H9 (cell line): ENCODE results near the gene CRY2. TPM values are rescaled to one million over a fixed set of nuclear protein-coding genes. Genes with fewer than 3 reads are reported as not detected.
"Not testable (repeated sequence)": the region's sequence is repeated elsewhere in the genome, so short reads cannot be mapped to it uniquely, and the experiment has no call there.

Source experiments
- DNase-seq: peaks from one replicate; pipeline ENCODE4 v3.0.0-alpha.2; 2017
- H2AFZ ChIP-seq: one replicate; pipeline ENCODE4 v1.6.1; 2013; ENCODE audit warnings: mild to moderate bottlenecking, low read length, control low read depth, moderate library complexity
- H2AK5ac ChIP-seq: 2 replicates; pipeline ENCODE4 v1.6.1; 2013; ENCODE audit warnings: low read length, control low read depth, mixed read lengths; ENCODE audit not compliant: insufficient read length
- H2BK120ac ChIP-seq: one replicate; pipeline ENCODE4 v1.6.1; 2013; ENCODE audit warnings: low read depth, mild to moderate bottlenecking, low read length, control low read depth, inconsistent platforms; ENCODE audit not compliant: poor library complexity, severe bottlenecking
- H2BK12ac ChIP-seq: 2 replicates; pipeline ENCODE4 v1.6.1; 2013; ENCODE audit warnings: low read length, control low read depth, mixed read lengths, low read depth; ENCODE audit not compliant: insufficient read length
- H2BK15ac ChIP-seq: 2 replicates; pipeline ENCODE4 v1.6.1; 2013; ENCODE audit warnings: low read depth, low read length, control low read depth
- H2BK20ac ChIP-seq: one replicate; pipeline ENCODE4 v1.6.1; 2013; ENCODE audit warnings: low read depth, mild to moderate bottlenecking, low read length, control low read depth, inconsistent platforms; ENCODE audit not compliant: poor library complexity, severe bottlenecking
- H2BK5ac ChIP-seq: 2 replicates; pipeline ENCODE4 v1.6.1; 2013; ENCODE audit warnings: low read length, control low read depth, mixed read lengths; ENCODE audit not compliant: insufficient read length
- H3K14ac ChIP-seq: 2 replicates; pipeline ENCODE4 v1.6.1; 2013; ENCODE audit warnings: low read length, control low read depth; ENCODE audit not compliant: insufficient read depth
- H3K18ac ChIP-seq: 2 replicates; pipeline ENCODE4 v1.6.1; 2013; ENCODE audit warnings: low read depth, mild to moderate bottlenecking, mixed read lengths, low read length, control low read depth; ENCODE audit not compliant: insufficient read length
- H3K23ac ChIP-seq: 2 replicates; pipeline ENCODE4 v1.6.1; 2013; ENCODE audit warnings: low read length, control low read depth, mixed read lengths, low read depth; ENCODE audit not compliant: insufficient read length
- H3K23me2 ChIP-seq: 2 replicates; pipeline ENCODE4 v1.6.1; 2013; ENCODE audit warnings: low read depth, mild to moderate bottlenecking, mixed read lengths, low read length, control low read depth; ENCODE audit not compliant: insufficient read length, poor library complexity, severe bottlenecking
- H3K27ac ChIP-seq: 2 replicates; pipeline ENCODE4 v1.5.1; 2013; ENCODE audit warnings: low read length, control low read depth, mixed read lengths, low read depth; ENCODE audit not compliant: insufficient read length
- H3K27me3 ChIP-seq: 2 replicates; pipeline ENCODE4 v1.6.1; 2013; ENCODE audit warnings: low read length, control low read depth, inconsistent platforms; ENCODE audit not compliant: insufficient read depth
- H3K4ac ChIP-seq: 2 replicates; pipeline ENCODE4 v1.6.1; 2013; ENCODE audit warnings: low read depth, mild to moderate bottlenecking, control low read depth, inconsistent platforms, low read length, moderate library complexity
- H3K4me1 ChIP-seq: 2 replicates; pipeline ENCODE4 v1.6.1; 2013; ENCODE audit warnings: low read length, control low read depth, inconsistent platforms; ENCODE audit not compliant: insufficient read depth
- H3K4me2 ChIP-seq: 2 replicates; pipeline ENCODE4 v1.6.1; 2013; ENCODE audit warnings: low read length, control low read depth, mixed read lengths; ENCODE audit not compliant: insufficient read length, insufficient read depth
- H3K56ac ChIP-seq: 2 replicates; pipeline ENCODE4 v1.6.1; 2013; ENCODE audit warnings: low read depth, mild to moderate bottlenecking, mixed read lengths, low read length, control low read depth; ENCODE audit not compliant: insufficient read length
- H3K79me1 ChIP-seq: 2 replicates; pipeline ENCODE4 v1.6.1; 2013; ENCODE audit warnings: low read depth, mild to moderate bottlenecking, moderate library complexity, low read length, control low read depth, inconsistent platforms; ENCODE audit not compliant: insufficient read depth, poor library complexity, severe bottlenecking
- H3K79me2 ChIP-seq: 2 replicates; pipeline ENCODE4 v1.6.1; 2013; ENCODE audit warnings: low read length, control low read depth, inconsistent platforms; ENCODE audit not compliant: insufficient read depth
- H3K9ac ChIP-seq: 2 replicates; pipeline ENCODE4 v1.6.1; 2013; ENCODE audit warnings: low read length, control low read depth, mixed read lengths; ENCODE audit not compliant: insufficient read length; ENCODE audit errors: extremely low read depth
- H3K9me3 ChIP-seq: one replicate; pipeline ENCODE4 v1.6.1; 2013; ENCODE audit warnings: low read depth, low read length, inconsistent platforms; ENCODE audit not compliant: control insufficient read depth
- H3T11ph ChIP-seq: one replicate; pipeline ENCODE4 v1.6.1; 2013; ENCODE audit warnings: mild to moderate bottlenecking, low read length, control low read depth, inconsistent platforms
- H4K20me1 ChIP-seq: one replicate; pipeline ENCODE4 v1.6.1; 2013; ENCODE audit not compliant: control insufficient read depth, insufficient read length, insufficient read depth
- H4K5ac ChIP-seq: 2 replicates; pipeline ENCODE4 v1.6.1; 2013; ENCODE audit warnings: low read depth, mild to moderate bottlenecking, mixed read lengths, low read length, control low read depth; ENCODE audit not compliant: insufficient read length
- H4K8ac ChIP-seq: replicated peaks from 2 replicates; pipeline ENCODE4 v1.6.1; 2013; ENCODE audit warnings: low read length, control low read depth, mixed read lengths, low read depth; ENCODE audit not compliant: insufficient read length
- H4K91ac ChIP-seq: 2 replicates; pipeline ENCODE4 v1.6.1; 2013; ENCODE audit warnings: low read depth, mild to moderate bottlenecking, moderate library complexity, mixed read lengths, low read length, control low read depth; ENCODE audit not compliant: insufficient read length
- H3K27ac Mint-ChIP-seq, 3 experiments: 2 replicates in 2 of 3; 3 replicates in 1 of 3; pipeline ENCODE4 v1.8.0; 2020 to 2021; ENCODE audit warnings: mixed read lengths in 3 of 3, mild to moderate bottlenecking in 1 of 3, moderate library complexity in 1 of 3
- H3K27me3 Mint-ChIP-seq: 2 replicates; pipeline ENCODE4 v1.8.0; 2021; ENCODE audit warnings: low read depth, mild to moderate bottlenecking, moderate library complexity, mixed read lengths
- H3K36me3 Mint-ChIP-seq, 3 experiments: 2 replicates in 2 of 3; 3 replicates in 1 of 3; pipeline ENCODE4 v1.8.0; 2020 to 2021; ENCODE audit warnings: low read depth in 3 of 3, mixed read lengths in 3 of 3; ENCODE audit not compliant: insufficient read depth in 1 of 3
- H3K4me1 Mint-ChIP-seq, 2 experiments: 2 replicates each; pipeline ENCODE4 v1.8.0; 2020; ENCODE audit warnings: mixed read lengths in 2 of 2
- H3K4me3 Mint-ChIP-seq, 2 experiments: 2 replicates in 1 of 2; 3 replicates in 1 of 2; pipeline ENCODE4 v1.8.0; 2020 to 2021; ENCODE audit warnings: mild to moderate bottlenecking in 2 of 2, mixed read lengths in 2 of 2, moderate library complexity in 1 of 2
- H3K9me3 Mint-ChIP-seq, 2 experiments: 2 replicates in 1 of 2; 3 replicates in 1 of 2; pipeline ENCODE4 v1.8.0; 2020; ENCODE audit warnings: mild to moderate bottlenecking in 2 of 2, mixed read lengths in 2 of 2, moderate library complexity in 1 of 2
- WGBS: extraction: QIAGEN DNeasy Blood & Tissue Kit; methylation state at CpG from one replicate; pipeline ENCODE4 v1.1.7; 2013; ENCODE audit warnings: missing lambda C conversion rate, low lambda C conversion rate, mixed read lengths; ENCODE audit not compliant: insufficient read length; ENCODE audit errors: extremely low coverage; 5-methylcytosine and 5-hydroxymethylcytosine counted together
- total RNA-seq: library from RNA; stranded (reverse); gene quantifications from 2 replicates; pipeline ENCODE4 v1.2.1, GENCODE V29; 2021
- TF ChIP-seq, protein P1 (sequence below): fragments of 200-600 bp; sonication (generic); conservative IDR thresholded peaks from 3 replicates; pipeline ENCODE4 v1.8.0; 2021; ENCODE audit warnings: antibody characterized with exemption, mild to moderate bottlenecking

CRY2 gene
- total RNA-seq, 1 experiment from 2014 or later = 14.4 TPM

GRCh38 chr11:45899448-45900174 lies 52.3 kb downstream of the CRY2 start:
- Histone ChIP-seq H4K8ac (no peak overlapping the region), H2BK120ac (no peak overlapping the region), H2BK12ac (no peak overlapping the region), H3K79me2 (no peaks in the 10 kb centered on the region), H3K9ac (no peak overlapping the region), H3K23me2 (peaks cover 10% of the 10 kb centered on the region), H4K20me1 (no peaks in the 10 kb centered on the region), H4K5ac (no peak overlapping the region), H2BK5ac (no peak overlapping the region), H3K4ac (no peak overlapping the region), H3K56ac (no peak overlapping the region), H2BK15ac (no peak overlapping the region), H3K4me2 (peak overlapping the region; percentile 41), H3K27me3 (no peaks in the 10 kb centered on the region; the same call in 1 of the 2 replicates), H4K91ac (no peak overlapping the region), H2BK20ac (no peak overlapping the region), H3K27ac (no peak overlapping the region), H3K18ac (peak overlapping the region; percentile 58), H3K4me1 (no peaks in the 10 kb centered on the region), H3K14ac (peak overlapping the region; percentile 70; the same call in 1 of the 2 replicates), H3T11ph (no peak overlapping the region), H2AFZ (no peak overlapping the region), H3K23ac (no peak overlapping the region), H3K9me3 (no peaks in the 10 kb centered on the region), H2AK5ac (no peak overlapping the region), H3K79me1 (no peaks in the 10 kb centered on the region)
- peaks cover 15 to 32% of the 10 kb centered on the region in 2 experiments for H3K4me1 Mint-ChIP-seq
- TF ChIP-seq, protein P1, sequence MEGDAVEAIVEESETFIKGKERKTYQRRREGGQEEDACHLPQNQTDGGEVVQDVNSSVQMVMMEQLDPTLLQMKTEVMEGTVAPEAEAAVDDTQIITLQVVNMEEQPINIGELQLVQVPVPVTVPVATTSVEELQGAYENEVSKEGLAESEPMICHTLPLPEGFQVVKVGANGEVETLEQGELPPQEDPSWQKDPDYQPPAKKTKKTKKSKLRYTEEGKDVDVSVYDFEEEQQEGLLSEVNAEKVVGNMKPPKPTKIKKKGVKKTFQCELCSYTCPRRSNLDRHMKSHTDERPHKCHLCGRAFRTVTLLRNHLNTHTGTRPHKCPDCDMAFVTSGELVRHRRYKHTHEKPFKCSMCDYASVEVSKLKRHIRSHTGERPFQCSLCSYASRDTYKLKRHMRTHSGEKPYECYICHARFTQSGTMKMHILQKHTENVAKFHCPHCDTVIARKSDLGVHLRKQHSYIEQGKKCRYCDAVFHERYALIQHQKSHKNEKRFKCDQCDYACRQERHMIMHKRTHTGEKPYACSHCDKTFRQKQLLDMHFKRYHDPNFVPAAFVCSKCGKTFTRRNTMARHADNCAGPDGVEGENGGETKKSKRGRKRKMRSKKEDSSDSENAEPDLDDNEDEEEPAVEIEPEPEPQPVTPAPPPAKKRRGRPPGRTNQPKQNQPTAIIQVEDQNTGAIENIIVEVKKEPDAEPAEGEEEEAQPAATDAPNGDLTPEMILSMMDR = no peak
- H3K27ac Mint-ChIP-seq = peak overlapping the region in 2 of 3 experiments; percentile 63 to 88; a peak in 2 of 7 replicates
- H3K4me3 Mint-ChIP-seq = peak overlapping the region; percentile 64 to 78
- H3K27me3 Mint-ChIP-seq = peaks cover 6% of the 10 kb centered on the region
- peak; percentile 94 for DNase-seq
- no peaks in the 10 kb centered on the region for H3K9me3 Mint-ChIP-seq
- peaks cover 2 to 33% (median 17%) of the 10 kb centered on the region in 3 experiments for H3K36me3 Mint-ChIP-seq
- no CpG with 5 or more reads among the region's 62 CpGs for WGBS

- H2BK20ac ChIP-seq, H4K91ac ChIP-seq, H3T11ph ChIP-seq, H3K18ac ChIP-seq, H3K27ac Mint-ChIP-seq, H3K9me3 ChIP-seq, H3K27me3 Mint-ChIP-seq, DNase-seq, H4K5ac ChIP-seq, H3K9ac ChIP-seq, H3K23me2 ChIP-seq, H3K14ac ChIP-seq, H3K9me3 Mint-ChIP-seq, H3K27ac ChIP-seq, H2AK5ac ChIP-seq, H2BK120ac ChIP-seq, H2BK5ac ChIP-seq, H3K23ac ChIP-seq, H3K4me1 ChIP-seq, H2BK15ac ChIP-seq, H3K56ac ChIP-seq, H3K79me2 ChIP-seq, H4K20me1 ChIP-seq, H4K8ac ChIP-seq, H3K4ac ChIP-seq, H2BK12ac ChIP-seq, H3K27me3 ChIP-seq, H3K79me1 ChIP-seq, H2AFZ ChIP-seq: not testable (repeated sequence)
- H3K4me2 ChIP-seq = peak overlapping the region; percentile 78
- WGBS = no CpG with 5 or more reads among the region's 59 CpGs
- Mint-ChIP-seq H3K4me3 (peak overlapping the region; percentile 71 to 79), H3K36me3 (peaks cover 6 to 36% (median 17%) of the 10 kb centered on the region in 3 experiments; a peak in 6 of 7 replicates), H3K4me1 (peaks cover 15 to 27% of the 10 kb centered on the region in 2 experiments)
Observed at GRCh38 chr11:45900175-45900800, 53.0 kb downstream of the CRY2 start.
